HG02943 (cell line): ENCODE measurements around the gene TBC1D14.

Experiments
- ATAC-seq: cut with Tn5 transposase; IDR thresholded peaks from one replicate; pipeline ENCODE4 v1.9.1; 2021; ENCODE audit warnings: mild to moderate bottlenecking, low read depth, moderate library complexity; ENCODE audit not compliant: unreplicated experiment

Gene TBC1D14

DNA sequence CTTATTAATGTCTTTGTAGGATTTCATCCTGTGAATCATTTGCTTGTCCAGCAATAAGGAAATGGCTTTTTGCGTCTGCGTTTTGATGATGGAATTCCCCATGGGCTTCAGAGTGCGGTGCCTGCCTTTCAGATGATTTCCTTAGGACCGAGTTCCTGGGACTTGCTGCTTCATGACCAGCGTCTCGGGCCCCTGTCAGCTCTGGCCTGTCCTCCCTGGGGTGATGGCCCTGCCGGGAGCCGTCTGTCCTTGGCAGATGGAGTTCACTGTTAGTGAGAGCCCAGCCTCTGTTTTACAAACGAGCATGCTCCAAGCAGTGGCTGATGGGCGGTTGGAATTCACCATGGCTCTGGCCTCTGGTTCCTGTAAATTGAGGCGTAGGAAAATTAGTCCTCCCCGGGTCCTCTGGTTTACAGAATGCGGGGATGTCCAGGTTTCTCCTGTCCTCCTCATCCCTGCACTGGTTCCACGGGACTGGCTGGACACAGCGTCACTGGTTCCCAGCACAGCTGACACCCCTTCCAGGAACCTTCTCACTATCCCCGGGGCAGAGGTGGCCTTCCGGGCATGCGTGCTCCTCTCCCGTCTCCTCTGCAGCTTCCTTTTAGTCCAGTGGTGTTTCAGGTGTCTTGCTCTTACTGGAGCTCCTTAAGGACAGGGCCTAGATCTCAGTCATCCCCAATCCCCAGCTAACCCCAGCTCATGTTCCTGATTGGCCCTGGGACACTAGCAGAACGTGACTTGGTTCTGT is 34.9 kb downstream of the TBC1D14 start:
- ATAC-seq, result no peak

DNA sequence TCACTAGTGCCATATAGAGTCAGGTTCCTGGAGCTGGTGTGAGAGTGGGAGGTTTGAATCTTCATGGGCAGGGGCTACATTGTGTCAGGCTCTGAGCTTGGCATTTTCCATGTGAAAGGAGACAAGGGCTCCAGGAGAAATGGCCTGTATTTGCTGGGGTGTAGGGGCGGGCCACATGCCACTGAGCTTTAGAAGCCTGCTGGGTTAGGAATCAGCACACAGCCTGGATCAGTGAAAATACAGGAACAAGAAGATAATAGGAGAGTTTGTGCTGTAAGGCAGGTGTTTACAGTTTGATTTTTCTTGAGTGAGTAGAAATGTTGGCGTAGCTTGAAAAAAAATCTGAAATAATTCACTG is 35.4 kb downstream of the TBC1D14 start:
- ATAC-seq, result no peak

DNA sequence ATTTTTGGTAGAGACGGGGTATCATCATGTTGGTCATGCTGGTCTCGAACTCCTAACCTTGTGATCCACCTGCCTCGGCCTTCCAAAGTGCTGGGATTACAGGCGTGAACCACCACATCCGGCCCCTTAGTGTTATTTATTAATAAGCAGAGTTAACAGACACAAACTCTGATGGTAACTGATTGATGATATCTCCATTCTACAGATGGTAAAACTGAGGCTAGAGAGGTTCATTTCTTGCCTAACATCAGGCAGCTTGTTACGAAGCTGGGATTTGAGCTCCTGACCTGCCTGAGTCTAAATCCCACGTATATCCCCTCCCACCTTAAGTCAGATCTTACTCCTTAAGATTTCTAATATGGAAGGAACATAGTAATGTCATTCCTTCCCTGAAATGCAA is 36.9 kb downstream of the TBC1D14 start:
- no peak for ATAC-seq

DNA sequence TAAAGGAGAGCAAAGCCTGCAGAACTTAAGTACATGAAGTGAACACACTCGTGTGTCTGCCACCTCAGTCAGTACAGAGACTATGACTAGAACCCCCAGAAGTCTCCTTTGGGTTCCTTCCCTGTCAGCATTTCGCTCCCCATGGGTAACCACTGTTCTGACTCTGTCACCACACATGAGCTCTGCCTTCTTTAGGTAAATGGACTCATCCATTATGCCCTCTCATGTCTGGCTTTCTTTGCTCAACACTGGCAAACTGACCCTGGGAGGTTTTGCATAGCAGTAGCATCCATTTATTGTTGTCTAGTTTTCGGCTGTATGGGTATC is 38.5 kb downstream of the TBC1D14 start:
- ATAC-seq, result no peak

DNA sequence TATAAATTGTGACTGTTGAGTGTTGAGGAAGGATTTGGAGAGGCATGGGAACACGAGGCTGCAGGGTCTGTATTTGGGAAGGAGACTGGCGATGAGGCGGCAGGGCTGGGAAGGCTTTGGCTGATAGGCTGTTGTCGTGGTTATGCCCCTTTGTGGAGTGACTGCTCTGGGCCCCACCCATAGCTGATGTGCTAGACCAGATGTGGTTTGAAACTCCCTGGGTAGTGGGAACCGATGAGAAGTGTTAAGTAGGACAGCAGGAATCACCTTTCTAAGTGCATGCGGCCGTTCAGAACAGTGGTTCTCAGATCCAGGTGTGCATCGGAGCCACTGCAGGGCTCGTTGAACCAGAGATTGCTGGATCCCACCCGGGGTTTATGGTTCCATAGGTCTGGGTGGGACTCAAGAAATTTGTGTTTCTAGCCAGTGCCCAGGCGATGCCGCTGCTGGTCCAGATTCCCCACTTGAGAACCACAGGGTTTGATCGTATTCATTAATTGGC is 42.3 kb downstream of the TBC1D14 start:
- ATAC-seq, result no peak

DNA sequence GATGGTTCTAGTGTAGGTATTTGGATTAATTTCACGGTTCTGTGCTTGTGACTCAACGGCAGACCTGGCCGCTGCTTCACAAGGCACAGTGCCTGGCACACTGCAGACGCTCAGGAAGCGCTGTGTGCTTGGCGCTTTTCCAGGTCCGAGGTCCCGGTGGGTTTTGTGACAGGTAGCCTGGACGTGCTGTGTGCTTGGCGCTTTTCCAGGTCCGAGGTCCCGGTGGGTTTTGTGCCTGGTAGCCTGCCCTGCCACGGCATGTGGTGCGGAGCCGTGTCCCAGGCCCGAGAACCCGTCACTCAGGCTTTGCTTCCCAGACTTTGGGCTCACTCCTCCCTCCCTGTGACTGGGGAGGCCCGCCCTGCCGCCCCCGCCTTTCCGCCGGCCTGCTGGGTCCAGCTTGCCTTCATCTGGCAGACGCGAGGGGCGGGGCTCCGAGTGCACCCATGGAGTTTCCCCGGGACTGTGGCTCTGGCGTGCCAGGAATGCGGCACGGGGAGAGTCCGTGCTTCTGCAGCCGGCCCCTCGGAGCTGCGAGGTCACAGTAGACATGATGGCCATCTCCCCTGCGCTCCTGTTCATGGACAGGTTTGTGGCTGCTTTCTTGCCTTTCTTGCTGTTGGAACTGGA is 44.2 kb downstream of the TBC1D14 start:
- ATAC-seq, result no peak

DNA sequence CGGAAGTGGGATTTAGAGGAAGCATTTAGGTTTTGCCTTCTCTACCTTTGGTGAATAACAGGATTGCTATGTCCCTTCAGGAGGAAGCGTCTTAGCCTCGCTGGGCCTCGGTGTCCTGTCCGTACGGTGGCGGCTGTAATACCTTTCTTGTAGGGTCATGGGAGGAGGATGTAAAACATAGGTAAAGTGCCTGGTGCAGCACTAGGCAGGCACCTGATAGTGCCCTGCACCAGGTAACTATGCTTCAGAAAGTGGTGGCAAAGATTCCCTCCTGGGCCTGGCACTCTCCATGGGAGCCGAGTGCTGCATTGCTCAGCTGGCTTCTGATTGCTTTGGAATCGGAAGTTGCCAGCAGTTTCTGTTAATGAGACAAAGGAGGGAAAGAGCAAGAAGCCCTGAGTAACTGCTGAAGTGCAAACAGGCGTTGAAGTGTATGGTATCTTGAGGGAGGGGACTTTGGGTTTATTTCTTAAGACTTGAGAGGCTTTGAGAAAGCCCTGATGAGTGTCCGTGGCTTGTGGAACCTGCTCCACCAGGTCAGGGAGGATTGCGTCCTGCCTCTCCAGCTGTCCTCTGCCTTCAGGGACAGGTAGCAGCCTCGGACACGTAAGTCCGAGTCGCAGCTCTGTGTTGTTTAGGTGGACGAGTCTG is 45.8 kb downstream of the TBC1D14 start:
- no peak for ATAC-seq

DNA sequence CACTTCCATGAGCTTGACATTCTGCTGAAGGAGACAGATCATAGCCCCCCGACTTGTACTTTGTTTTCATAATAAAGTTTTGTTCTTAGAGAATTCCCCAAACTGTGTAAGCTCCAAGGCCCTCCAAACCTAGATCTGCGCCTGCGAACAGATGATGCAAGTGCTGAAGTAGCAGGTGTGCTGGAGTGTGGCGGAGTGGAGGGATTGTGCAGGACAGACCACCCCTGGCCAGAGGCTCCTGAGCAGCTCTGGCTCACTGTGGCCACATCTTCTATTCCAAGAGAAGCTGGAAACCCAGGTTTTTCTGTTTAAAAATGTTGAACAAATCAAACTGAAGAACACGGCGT is 46.4 kb downstream of the TBC1D14 start:
- ATAC-seq, result no peak

DNA sequence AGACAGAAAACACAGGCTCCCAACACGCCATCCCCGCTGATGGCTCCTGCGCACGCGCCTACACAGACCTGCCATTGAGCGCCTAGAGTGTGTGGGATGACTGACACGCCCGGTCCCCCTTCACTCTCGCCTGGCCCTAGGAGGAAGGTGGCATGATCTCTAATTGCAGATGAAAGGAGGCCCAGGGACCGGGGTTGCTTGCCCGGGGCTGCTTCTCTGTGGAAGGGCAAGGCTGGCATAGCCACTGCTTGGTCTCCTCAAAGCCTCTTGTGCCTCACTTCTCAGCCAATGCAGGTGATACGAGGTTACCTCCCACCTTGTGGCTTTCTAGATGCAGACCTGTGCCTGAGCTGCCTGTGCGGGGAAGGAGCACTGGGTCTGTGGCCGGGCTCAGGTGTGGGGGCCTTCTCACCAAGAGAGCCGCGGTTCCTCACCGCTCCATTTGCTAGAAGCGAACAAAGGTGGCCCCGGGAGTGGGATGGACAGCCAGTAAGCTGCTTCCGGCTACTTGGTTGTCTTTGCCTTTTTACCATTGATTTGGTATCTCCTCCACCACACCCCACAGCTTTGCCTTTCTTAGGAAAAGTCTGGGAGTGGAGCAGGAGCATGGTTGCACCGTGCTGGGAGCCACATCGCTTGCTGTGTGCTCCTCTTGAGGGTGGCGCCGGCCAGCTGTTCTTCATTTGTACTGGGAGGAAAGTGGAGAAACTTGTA is 47.0 kb downstream of the TBC1D14 start:
- ATAC-seq, result no peak

DNA sequence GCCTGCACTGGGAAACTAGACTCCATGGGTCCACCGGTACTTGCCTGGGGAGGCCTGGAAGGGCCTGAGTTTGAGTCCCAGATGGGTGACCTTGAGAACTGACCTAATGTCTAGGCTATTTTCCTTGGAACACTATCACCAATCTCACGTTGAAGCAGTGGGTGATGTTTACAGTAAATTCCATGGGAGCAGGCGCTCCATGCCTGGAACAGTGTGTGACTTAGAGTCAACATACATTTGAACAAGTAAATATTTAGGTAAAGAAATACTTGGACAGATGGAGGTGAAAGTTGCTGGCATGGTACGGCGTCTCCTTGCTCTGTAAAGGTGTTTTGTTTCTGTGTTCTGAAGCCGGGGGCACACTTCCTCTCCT is 47.5 kb downstream of the TBC1D14 start:
- ATAC-seq, result no peak

DNA sequence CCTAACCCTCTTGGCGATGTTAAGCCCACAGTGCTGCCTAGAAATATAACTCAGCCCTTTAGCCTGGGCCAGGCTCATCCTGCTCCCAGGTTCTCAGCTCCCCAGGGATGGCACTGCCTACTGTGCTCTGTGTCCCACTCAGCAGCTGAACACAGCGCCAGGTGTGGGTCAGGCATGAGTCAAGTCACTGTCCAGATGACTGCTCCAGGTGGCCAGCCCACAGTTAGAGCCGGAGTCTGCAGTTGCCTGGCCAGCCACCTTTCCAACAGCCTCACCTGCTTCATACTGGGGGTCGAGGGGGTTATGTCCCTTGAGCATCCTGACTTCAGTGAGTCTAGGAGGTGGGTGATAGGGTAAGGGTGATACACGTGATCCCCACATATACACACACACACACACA is 48.4 kb downstream of the TBC1D14 start:
- no peak for ATAC-seq

DNA sequence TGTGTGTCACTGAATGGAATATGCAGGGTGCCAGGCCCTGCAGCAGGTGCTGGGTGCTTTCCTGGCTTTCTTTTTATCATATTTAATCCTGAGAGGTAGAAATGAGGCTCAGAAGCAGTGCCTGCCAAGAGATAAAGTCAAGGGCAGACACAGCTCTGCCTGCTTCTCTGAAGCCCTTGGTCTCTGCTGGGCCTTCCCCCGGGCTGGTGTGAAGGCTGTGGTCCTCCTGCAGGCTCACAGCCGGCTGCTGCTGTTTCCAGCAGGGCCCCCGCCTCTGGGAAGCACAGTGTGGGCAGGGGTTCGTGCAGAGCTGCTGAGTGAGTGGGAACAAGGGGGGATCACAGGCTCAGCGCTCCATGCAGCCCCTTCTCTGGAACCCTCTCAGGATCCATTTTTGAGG is 49.6 kb downstream of the TBC1D14 start:
- no peak for ATAC-seq

DNA sequence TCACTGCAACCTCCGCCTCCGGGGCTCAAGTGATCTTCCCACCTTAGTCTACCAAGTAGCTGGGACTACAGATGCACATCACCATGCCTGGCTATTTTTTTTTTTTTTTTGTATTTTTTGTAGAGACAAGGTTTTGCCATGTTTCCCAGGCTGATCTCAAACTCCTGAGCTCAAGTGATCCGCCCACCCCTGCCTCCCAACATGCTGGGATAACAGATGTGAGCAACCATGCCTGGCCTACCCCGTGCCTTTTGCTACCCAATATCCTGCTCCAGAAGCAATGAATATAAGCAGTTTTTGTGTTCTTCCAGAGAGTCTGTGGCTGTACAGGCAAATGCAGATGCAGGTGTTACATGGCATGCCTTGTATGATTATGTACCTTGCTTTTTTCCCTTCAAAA is 50.5 kb downstream of the TBC1D14 start:
- no peak for ATAC-seq

DNA sequence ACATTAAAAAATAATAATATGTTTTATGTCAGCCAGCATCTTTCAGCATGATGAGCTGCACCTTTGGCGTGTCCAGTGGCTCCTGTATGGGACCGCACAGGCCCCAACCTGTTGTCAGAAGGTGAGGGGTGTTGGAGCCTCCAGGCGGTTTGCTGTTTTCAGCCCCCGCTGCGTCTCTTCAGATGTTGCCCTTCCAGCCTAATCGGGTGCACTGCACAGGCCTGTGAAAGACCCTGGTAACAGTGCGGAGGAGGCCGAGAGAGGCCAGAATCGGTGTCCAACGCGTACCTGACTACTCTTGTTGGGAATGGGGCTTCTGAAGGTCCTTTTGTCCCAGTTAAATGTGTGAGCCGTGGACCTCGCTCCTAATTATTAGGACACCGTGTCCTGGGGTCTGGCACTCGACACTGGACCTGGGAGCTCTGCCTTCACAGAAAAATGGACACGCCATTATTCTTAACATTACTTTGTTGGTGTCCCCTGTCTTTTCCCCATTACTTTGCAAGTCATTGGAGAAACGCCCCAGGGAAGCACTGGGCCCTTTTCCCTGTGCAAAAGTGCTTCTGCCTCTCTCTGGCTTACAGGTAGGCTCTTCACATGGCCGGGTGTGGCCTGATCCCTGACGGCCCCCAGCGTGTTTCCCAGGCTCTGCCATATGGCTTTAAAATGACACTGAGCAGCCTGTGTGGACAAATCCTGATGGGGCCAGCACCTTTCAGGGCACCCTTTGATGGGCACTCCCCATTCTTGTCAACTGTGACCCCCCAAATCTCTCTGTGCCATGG is 51.2 kb downstream of the TBC1D14 start:
- no peak for ATAC-seq

DNA sequence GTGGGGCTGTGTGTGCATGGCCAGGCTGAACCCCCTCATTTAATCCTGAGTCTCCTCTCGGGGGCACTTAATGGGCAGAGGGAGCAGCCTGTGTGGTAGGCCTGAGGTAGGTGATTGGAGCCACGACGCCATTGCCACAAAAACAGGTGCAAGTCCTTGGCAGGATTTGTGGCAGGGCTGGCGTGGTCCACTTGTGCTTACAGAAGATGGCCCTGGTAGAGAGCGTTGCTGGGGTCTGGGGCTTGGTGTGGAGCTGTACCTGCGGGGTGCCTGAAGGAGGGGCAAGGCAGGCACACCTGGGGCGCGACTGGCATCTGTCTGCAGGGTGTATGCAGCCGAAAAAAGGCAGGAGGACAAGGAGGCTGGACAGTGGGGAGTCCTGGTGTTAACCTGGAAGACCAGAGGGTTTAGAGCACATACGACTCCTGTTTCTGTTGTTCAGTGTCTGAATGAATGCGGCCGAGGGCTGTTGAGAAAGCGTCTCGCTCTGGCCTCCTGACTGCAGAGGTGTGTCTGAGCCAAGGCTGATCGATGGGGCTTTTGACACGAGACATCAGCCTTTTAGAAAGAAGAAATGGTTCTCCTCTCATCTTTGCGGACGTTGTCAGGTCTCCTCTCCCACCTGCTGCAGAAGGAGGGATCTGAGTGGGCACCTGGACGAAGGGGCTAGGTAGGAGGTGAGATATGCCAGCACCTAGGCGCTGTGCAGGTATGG is 52.0 kb downstream of the TBC1D14 start:
- ATAC-seq, result no peak

DNA sequence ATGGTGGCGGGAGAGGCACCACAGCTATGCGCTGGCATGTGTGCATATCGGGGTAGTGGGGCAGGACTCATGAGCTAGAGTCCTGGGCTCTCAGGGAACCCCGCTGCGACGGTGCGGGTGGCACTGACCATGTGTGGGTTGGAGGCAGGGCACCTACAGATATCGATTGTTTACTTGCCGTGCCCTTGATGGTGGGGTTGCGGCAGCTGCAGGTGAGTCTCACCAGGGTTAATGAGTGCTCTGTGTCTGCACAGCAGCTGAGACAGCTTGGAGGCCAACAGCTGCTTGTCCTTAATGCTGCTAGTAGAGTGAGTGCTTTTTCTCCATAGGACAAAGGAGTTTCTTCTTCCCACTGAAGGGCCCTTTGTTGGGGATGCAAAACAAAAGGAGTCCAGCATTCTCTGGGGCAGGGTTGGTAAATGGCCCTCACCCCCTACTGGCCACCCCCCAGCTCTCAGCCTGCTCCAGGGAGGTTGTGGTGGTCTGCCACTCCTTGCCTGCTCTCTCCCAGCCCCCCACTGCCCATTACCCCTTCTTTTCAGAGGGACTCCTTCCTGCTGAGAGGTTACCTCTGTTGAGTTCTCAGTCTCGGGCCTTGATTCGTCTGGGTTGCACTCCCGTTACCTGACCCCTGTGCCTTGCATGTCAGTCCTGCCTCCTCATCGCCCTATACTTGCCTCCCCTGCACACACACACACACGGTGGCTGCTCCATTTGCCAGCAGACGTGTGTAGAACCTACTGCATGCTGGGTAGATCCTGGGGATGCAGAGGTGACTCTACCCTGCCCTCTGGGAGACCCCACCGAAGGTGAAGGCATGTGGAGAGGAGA is 52.8 kb downstream of the TBC1D14 start:
- no peak for ATAC-seq

DNA sequence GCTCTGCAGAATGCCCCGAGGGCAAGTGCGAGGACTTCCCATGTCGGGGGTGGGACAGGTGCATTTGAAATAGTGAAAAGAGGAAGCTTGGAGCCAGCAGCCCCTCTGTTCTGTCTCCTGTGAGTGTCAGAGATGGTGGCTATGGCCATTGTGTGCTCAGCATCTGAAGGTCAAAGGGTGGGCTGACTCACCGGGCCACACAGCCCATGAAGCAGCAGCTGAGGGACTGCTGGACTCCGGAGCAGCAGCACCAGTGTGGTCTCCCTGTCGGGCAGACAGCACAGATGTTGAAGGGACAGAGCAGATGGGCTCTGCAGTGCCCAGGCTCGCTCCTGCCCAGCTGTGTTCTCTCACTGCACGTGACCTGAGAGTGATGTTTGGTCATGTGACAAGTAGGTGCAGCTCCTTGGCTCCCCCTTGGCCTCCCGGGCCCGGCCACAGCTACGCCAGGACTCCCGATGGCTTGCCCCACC is 53.5 kb downstream of the TBC1D14 start:
- ATAC-seq, result no peak

DNA sequence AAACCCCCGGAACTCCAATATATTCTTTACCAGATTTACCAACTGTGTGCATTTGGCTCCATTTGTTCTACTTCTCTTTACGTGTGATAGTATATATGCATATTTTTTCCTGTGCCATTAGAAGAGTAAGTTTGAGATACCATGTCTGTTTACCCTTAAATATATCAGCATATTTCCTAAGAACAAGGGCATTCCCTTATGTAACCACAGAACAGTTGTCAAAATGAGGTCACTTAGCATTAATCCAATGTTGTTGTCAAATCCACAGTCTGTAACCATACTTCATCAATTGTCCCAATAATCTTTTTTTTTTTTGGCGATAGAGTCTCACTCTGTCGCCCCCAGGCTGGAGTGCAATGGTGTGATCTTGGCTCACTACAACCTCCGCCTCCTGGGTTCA is 55.2 kb downstream of the TBC1D14 start:
- no peak for ATAC-seq

DNA sequence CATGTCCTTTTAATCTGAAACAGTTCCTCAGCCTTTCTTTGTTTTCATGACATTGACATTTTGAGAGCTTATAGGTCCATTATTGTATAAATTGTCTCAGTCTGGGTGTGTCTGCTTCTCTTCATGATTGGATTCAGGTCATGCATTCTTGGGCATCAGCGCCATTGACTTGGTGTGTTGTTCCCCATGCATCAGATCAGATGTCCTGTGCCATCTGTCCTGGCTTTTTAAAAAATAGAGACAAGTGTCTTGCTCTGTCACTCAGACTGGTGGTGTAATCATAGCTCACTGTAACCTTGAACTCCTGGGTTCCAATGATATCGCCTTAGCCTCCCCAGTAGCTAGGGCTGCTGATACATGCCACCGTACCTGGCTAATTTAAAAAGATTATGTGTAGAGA is 55.7 kb downstream of the TBC1D14 start:
- no peak for ATAC-seq
